ENCODE measurements around the gene IL1RAP.

DNA sequence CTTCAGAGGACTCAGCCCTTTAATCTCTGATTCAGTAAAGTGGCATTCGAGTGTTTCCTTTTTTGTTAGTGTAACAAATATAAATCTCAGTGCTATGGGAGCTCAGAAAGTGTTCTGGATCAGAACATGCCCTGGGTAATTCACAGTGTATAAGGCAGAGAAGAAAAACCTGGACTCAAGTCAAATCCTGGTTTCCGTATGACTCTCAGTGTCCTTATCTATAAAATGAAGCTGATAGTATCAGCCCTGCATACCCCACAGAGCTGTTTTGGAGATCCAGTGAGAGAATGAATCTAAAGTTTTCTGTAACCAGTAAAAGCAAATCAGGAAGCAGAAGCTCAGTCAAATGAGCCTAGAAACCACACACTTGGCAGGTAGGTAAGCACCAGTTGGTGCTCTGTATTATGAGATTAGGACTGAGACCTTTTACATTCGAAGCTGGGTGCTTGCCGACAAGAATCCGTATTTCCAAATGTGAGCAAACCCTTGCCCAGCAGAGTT is 67.2 kb downstream of the IL1RAP start:
- TF ChIP-seq, protein P1, sequence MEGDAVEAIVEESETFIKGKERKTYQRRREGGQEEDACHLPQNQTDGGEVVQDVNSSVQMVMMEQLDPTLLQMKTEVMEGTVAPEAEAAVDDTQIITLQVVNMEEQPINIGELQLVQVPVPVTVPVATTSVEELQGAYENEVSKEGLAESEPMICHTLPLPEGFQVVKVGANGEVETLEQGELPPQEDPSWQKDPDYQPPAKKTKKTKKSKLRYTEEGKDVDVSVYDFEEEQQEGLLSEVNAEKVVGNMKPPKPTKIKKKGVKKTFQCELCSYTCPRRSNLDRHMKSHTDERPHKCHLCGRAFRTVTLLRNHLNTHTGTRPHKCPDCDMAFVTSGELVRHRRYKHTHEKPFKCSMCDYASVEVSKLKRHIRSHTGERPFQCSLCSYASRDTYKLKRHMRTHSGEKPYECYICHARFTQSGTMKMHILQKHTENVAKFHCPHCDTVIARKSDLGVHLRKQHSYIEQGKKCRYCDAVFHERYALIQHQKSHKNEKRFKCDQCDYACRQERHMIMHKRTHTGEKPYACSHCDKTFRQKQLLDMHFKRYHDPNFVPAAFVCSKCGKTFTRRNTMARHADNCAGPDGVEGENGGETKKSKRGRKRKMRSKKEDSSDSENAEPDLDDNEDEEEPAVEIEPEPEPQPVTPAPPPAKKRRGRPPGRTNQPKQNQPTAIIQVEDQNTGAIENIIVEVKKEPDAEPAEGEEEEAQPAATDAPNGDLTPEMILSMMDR (IDR thresholded peaks at IDR 0.05) = no peak
- TF ChIP-seq ZFX (IDR thresholded peaks at IDR 0.05; ENCODE audit: borderline replicate concordance) = no peak
